Type B pancreatic cell (in vitro differentiated cells): Measurements from ENCODE around the gene DDX60. TPM values are rescaled to one million over a fixed set of nuclear protein-coding genes. Genes with fewer than 3 reads are reported as not detected.
"Not testable (repeated sequence)": the region's sequence is repeated elsewhere in the genome, so short reads cannot be mapped to it uniquely, and the experiment has no call there.

ENCODE experiments used
- DNase-seq: peaks from one replicate; pipeline ENCODE4 v3.0.0; 2021; ENCODE audit warnings: mixed read lengths; ENCODE audit not compliant: unreplicated experiment; ENCODE audit errors: extremely low spot score
- H3K27ac Mint-ChIP-seq: 2 replicates; pipeline ENCODE4 v1.8.0; 2021; ENCODE audit warnings: mild to moderate bottlenecking, mixed read lengths
- H3K27me3 Mint-ChIP-seq: 2 replicates; pipeline ENCODE4 v1.8.0; 2021; ENCODE audit warnings: mixed read lengths
- H3K36me3 Mint-ChIP-seq: 2 replicates; pipeline ENCODE4 v1.8.0; 2021; ENCODE audit warnings: mixed read lengths
- H3K4me1 Mint-ChIP-seq: one replicate; pipeline ENCODE4 v1.8.0; 2021; ENCODE audit warnings: mixed read lengths; ENCODE audit not compliant: unreplicated experiment
- H3K4me3 Mint-ChIP-seq: 2 replicates; pipeline ENCODE4 v1.8.0; 2021; ENCODE audit warnings: mild to moderate bottlenecking, mixed read lengths
- H3K9me3 Mint-ChIP-seq: 2 replicates; pipeline ENCODE4 v1.8.0; 2021; ENCODE audit warnings: mixed read lengths
- CTCF ChIP-seq: fragments of 200-600 bp; sonication (generic); conservative IDR thresholded peaks from 2 replicates; pipeline ENCODE4 v1.5.0; 2021; ENCODE audit warnings: antibody characterized with exemption, mild to moderate bottlenecking
- total RNA-seq: library from RNA; stranded (reverse); gene quantifications from 2 replicates; pipeline ENCODE4 v1.2.1, GENCODE V29; 2021; ENCODE audit warnings: low replicate concordance

Gene DDX60
- total RNA-seq, 1 donor from 2014 or later: 8.7 TPM

- no peak for TF ChIP-seq CTCF
- no peak overlapping the region for H3K4me3 Mint-ChIP-seq
- H3K27ac Mint-ChIP-seq: no peak overlapping the region
- H3K36me3 Mint-ChIP-seq: no peaks in the 10 kb centered on the region
- H3K4me1 Mint-ChIP-seq: no peaks in the 10 kb centered on the region
- no peaks in the 10 kb centered on the region for H3K27me3 Mint-ChIP-seq
- no peak for DNase-seq
- no peaks in the 10 kb centered on the region for H3K9me3 Mint-ChIP-seq
Measured at GRCh38 chr4:168309781-168310180, 8.8 kb downstream of the DDX60 start.

- Mint-ChIP-seq H3K4me3 (no peak overlapping the region), H3K27ac (no peak overlapping the region), H3K9me3 (no peaks in the 10 kb centered on the region), H3K27me3 (no peaks in the 10 kb centered on the region), H3K4me1 (no peaks in the 10 kb centered on the region), H3K36me3 (no peaks in the 10 kb centered on the region)
- no peak for TF ChIP-seq CTCF
- DNase-seq: no peak
Measured at GRCh38 chr4:168308912-168309311, 9.6 kb downstream of the DDX60 start.

DNA sequence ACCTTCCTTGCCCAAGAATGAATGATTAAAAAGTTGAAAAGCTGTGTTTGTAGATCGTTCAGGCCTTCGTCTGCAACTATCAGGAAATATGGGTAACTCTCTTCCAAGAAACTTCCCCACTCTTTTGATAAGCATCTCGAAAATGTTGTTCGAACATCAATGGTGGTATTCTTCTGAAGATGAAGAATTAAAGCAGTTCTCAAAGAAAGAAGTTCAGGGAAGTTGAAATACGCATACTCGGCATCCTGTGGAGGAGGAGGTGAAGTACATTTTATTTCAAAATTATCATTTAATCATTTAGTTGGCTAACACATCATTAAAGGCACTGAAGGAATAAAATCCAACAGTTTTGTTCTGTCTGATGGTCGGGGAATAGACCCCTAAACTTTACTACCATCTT, 12.1 kb downstream of the DDX60 start:
- Mint-ChIP-seq H3K9me3 (no peaks in the 10 kb centered on the region), H3K4me1 (no peaks in the 10 kb centered on the region), H3K27ac (no peak overlapping the region), H3K36me3 (no peaks in the 10 kb centered on the region), H3K27me3 (no peaks in the 10 kb centered on the region), H3K4me3 (no peak overlapping the region)
- no peak for TF ChIP-seq CTCF
- no peak for DNase-seq

DNA sequence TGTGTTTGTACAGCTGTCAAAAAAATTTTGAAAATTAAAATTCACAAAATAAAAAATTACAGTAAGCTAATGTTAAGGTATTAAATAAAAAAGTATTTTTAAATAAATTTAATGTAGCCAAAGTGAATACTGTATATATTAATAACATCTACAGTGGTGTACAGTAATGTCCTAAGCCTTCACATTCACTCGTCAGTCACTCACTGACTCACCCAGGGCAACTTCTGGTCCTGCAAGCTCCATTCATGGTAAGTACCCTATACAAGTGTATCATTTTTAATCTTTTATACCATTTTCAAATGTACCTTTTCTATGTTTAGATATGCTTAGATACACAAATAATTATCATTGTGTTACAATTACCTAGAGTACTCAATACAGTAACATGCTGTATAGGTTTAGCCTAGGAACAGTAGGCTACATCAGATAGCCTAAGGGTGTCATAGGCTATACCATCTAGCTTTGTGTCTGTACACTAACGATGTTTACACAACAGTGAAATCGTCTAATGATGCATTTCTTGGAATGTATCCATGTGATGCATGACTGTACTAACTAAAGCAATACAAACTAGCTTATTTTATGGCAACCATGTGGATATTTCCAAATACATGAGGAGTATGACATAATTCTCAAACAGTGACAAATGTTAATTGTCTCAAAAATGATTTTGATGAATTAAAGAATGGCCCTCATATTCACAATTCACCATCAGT, 13.7 kb downstream of the DDX60 start:
- Mint-ChIP-seq H3K4me1 (no peaks in the 10 kb centered on the region), H3K4me3 (no peak overlapping the region), H3K27ac (no peak overlapping the region), H3K9me3 (no peaks in the 10 kb centered on the region), H3K36me3 (peaks cover 6% of the 10 kb centered on the region), H3K27me3 (no peaks in the 10 kb centered on the region)
- no peak for DNase-seq
- no peak for TF ChIP-seq CTCF

- not testable (repeated sequence) for H3K9me3 Mint-ChIP-seq, H3K27me3 Mint-ChIP-seq, H3K4me3 Mint-ChIP-seq, H3K36me3 Mint-ChIP-seq, H3K27ac Mint-ChIP-seq, DNase-seq, H3K4me1 Mint-ChIP-seq
Measured at GRCh38 chr4:168303430-168303829, 15.1 kb downstream of the DDX60 start.

GRCh38 chr4:168293386-168293975, 25.1 kb downstream of the DDX60 start:
- no peak for DNase-seq
- no peak overlapping the region for H3K4me3 Mint-ChIP-seq
- H3K4me1 Mint-ChIP-seq: no peaks in the 10 kb centered on the region
- H3K9me3 Mint-ChIP-seq: no peaks in the 10 kb centered on the region
- no peaks in the 10 kb centered on the region for H3K36me3 Mint-ChIP-seq
- no peak for TF ChIP-seq CTCF
- H3K27ac Mint-ChIP-seq: no peak overlapping the region
- no peaks in the 10 kb centered on the region for H3K27me3 Mint-ChIP-seq
